Vagina (tissue), 2 donors: ENCODE results near the gene DSEL. TPM values are rescaled to one million over a fixed set of nuclear protein-coding genes. Genes with fewer than 3 reads are reported as not detected.

Experiments used
- DNase-seq, 2 donors: peaks; one replicate each; pipeline ENCODE4 v3.0.0-alpha.2; 2017; ENCODE audit errors: extremely low spot score in 2 of 2
- H3K27ac ChIP-seq: fragments of 200-600 bp; sonication (generic); one replicate; pipeline ENCODE4 v1.5.1; 2019
- H3K27me3 ChIP-seq: fragments of 200-600 bp; sonication (generic); one replicate; pipeline ENCODE4 v1.5.1; 2019
- H3K36me3 ChIP-seq, 2 donors: fragments of 200-600 bp; sonication (generic); one replicate each; pipeline ENCODE4 v1.5.1; 2017 to 2019
- H3K4me1 ChIP-seq: fragments of 200-600 bp; sonication (generic); one replicate; pipeline ENCODE4 v1.5.1; 2019
- H3K4me3 ChIP-seq, 2 donors: fragments of 200-600 bp; sonication (generic); 1 replicate in 1 of 2; 2 replicates in 1 of 2; pipeline ENCODE4 v1.5.1; 2016 to 2019
- H3K9me3 ChIP-seq: fragments of 200-600 bp; sonication (generic); one replicate; pipeline ENCODE4 v1.5.1; 2019
- CTCF ChIP-seq, 3 experiments: fragments of 450-650 bp in 2 of 3; fragments of 200-600 bp in 1 of 3; sonication (generic) in 1 of 3; IDR thresholded peaks; one replicate each; pipeline ENCODE4 v1.5.1; 2017 to 2019; ENCODE audit warnings: antibody characterized with exemption in 3 of 3, mild to moderate bottlenecking in 2 of 3, moderate library complexity in 2 of 3
- POLR2A ChIP-seq, 2 donors: fragments of 450-650 bp; IDR thresholded peaks; one replicate each; pipeline ENCODE4 v1.6.1; 2017; ENCODE audit warnings: antibody characterized with exemption in 2 of 2, mild to moderate bottlenecking in 2 of 2, moderate library complexity in 2 of 2
- POLR2AphosphoS5 ChIP-seq, 2 donors: sonication (generic); formaldehyde crosslinking; IDR thresholded peaks; one replicate each; pipeline ENCODE4 v1.9.0; 2017; ENCODE audit warnings: antibody characterized with exemption in 2 of 2, mild to moderate bottlenecking in 2 of 2, low read depth in 1 of 2; ENCODE audit not compliant: insufficient read depth in 1 of 2
- intact Hi-C: fragments of 100-400 bp; cut with DNase I; formaldehyde crosslinking; loops from one replicate; pipeline ENCODE4 v1.15.1; 2023
- total RNA-seq: library from RNA; depleted of rRNA; stranded (reverse); fragments of >200 nt; gene quantifications from one replicate; pipeline ENCODE4 v1.2.3, GENCODE V29; 2016

The DSEL gene
- total RNA-seq, 1 donor from 2014 or later = 7.6 TPM

GRCh38 chr18:67477522-67477921, 39.0 kb downstream of the DSEL start:
- Histone ChIP-seq H3K4me3 (no peak overlapping the region), H3K27me3 (no peaks in the 10 kb centered on the region), H3K4me1 (no peaks in the 10 kb centered on the region), H3K27ac (no peak overlapping the region), H3K9me3 (no peaks in the 10 kb centered on the region), H3K36me3 (no peaks in the 10 kb centered on the region)
- TF ChIP-seq CTCF (IDR thresholded peaks at IDR 0.05) (no peak), POLR2AphosphoS5 (IDR thresholded peaks at IDR 0.05; ENCODE audit: insufficient read depth in 1 of 2, low read depth in 1 of 2) (no peak), POLR2A (IDR thresholded peaks at IDR 0.05) (no peak)
- intact Hi-C loops = no loop called here
- no peak for DNase-seq

- TF ChIP-seq POLR2AphosphoS5 (IDR thresholded peaks at IDR 0.05; ENCODE audit: insufficient read depth in 1 of 2, low read depth in 1 of 2) (no peak), POLR2A (IDR thresholded peaks at IDR 0.05) (no peak), CTCF (IDR thresholded peaks at IDR 0.05) (no peak)
- intact Hi-C loops = no loop called here
- no peaks in the 10 kb centered on the region for H3K9me3 ChIP-seq
These were observed 39.9 kb downstream of the DSEL start for GRCh38 chr18:67476585-67476984.

GRCh38 chr18:67475673-67476072, 40.8 kb downstream of the DSEL start:
- Histone ChIP-seq H3K4me3 (no peak overlapping the region), H3K27me3 (no peaks in the 10 kb centered on the region), H3K27ac (no peak overlapping the region), H3K36me3 (no peaks in the 10 kb centered on the region), H3K9me3 (no peaks in the 10 kb centered on the region), H3K4me1 (no peaks in the 10 kb centered on the region)
- DNase-seq = no peak
- TF ChIP-seq POLR2A (IDR thresholded peaks at IDR 0.05) (no peak), CTCF (IDR thresholded peaks at IDR 0.05) (no peak), POLR2AphosphoS5 (IDR thresholded peaks at IDR 0.05; ENCODE audit: insufficient read depth in 1 of 2, low read depth in 1 of 2) (no peak)
- intact Hi-C loops = no loop called here

More at GRCh38 chr18:67476585-67476984, 39.9 kb downstream of the DSEL start:
- no peak overlapping the region for H3K4me3 ChIP-seq
- H3K27me3 ChIP-seq = no peaks in the 10 kb centered on the region
- H3K36me3 ChIP-seq = no peaks in the 10 kb centered on the region
- no peak overlapping the region for H3K27ac ChIP-seq
- no peaks in the 10 kb centered on the region for H3K4me1 ChIP-seq
- no peak for DNase-seq

- Histone ChIP-seq H3K4me1 (no peaks in the 10 kb centered on the region), H3K4me3 (no peak overlapping the region), H3K27me3 (no peaks in the 10 kb centered on the region), H3K36me3 (no peaks in the 10 kb centered on the region), H3K27ac (no peak overlapping the region), H3K9me3 (no peaks in the 10 kb centered on the region)
- intact Hi-C loops = no loop called here
- DNase-seq = no peak
- TF ChIP-seq POLR2AphosphoS5 (IDR thresholded peaks at IDR 0.05; ENCODE audit: insufficient read depth in 1 of 2, low read depth in 1 of 2) (no peak), CTCF (IDR thresholded peaks at IDR 0.05) (no peak), POLR2A (IDR thresholded peaks at IDR 0.05) (no peak)
These were observed 48.5 kb downstream of the DSEL start for GRCh38 chr18:67468038-67468437.

GRCh38 chr18:67467188-67467587, 49.3 kb downstream of the DSEL start:
- H3K27me3 ChIP-seq = no peaks in the 10 kb centered on the region
- no peaks in the 10 kb centered on the region for H3K4me1 ChIP-seq
- no peak overlapping the region for H3K4me3 ChIP-seq
- TF ChIP-seq POLR2AphosphoS5 (IDR thresholded peaks at IDR 0.05; ENCODE audit: insufficient read depth in 1 of 2, low read depth in 1 of 2) = no peak
- no peak for TF ChIP-seq CTCF (IDR thresholded peaks at IDR 0.05)
- TF ChIP-seq POLR2A (IDR thresholded peaks at IDR 0.05) = no peak
- no peaks in the 10 kb centered on the region for H3K9me3 ChIP-seq
- H3K36me3 ChIP-seq = no peaks in the 10 kb centered on the region
- no peak for DNase-seq
- H3K27ac ChIP-seq = no peak overlapping the region
- intact Hi-C loops = no loop called here
